GM12873 (cell line): ENCODE measurements around the gene SNX18.

Experiments
- TF ChIP-seq, protein P1 (sequence below): IDR thresholded peaks from 2 replicates; pipeline ENCODE4 v1.5.1; 2012; ENCODE audit warnings: low read depth, mild to moderate bottlenecking, moderate library complexity, low read length, control low read depth; ENCODE audit not compliant: insufficient read depth; ENCODE audit errors: missing control alignments

Gene SNX18

DNA sequence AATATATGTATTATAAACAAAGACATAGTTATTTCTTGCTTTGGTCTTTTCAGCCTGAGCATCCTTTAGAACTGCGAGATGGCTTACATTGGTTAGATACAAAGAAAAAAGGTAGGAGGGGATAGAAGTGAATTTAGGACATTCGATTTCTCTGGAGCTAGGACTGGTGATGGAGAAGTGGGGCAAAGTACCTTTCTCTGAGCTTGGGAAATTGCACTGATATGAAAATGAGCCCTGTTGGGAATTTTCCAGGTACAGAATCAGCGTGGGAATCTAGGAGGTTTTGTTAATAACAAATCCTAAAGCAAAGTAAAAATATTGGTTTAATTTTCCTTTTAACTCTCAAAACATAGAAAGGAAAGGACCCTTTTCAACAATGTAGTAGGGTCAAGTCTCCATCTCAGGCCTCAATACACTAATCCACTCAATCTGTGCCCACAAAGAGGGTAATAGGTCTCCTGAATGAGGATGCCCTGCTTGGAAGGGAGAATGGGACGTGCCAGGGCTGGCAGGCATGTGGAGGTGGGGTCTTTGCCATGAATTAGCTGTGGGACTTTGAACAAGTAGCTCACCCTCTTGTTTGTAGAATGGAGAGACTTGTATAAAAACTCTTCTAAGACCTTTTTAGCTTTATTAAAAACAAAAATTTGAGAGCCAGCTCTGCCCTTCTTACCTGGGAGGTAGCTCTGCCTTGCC is 17.7 kb downstream of the SNX18 start:
- TF ChIP-seq, protein P1, sequence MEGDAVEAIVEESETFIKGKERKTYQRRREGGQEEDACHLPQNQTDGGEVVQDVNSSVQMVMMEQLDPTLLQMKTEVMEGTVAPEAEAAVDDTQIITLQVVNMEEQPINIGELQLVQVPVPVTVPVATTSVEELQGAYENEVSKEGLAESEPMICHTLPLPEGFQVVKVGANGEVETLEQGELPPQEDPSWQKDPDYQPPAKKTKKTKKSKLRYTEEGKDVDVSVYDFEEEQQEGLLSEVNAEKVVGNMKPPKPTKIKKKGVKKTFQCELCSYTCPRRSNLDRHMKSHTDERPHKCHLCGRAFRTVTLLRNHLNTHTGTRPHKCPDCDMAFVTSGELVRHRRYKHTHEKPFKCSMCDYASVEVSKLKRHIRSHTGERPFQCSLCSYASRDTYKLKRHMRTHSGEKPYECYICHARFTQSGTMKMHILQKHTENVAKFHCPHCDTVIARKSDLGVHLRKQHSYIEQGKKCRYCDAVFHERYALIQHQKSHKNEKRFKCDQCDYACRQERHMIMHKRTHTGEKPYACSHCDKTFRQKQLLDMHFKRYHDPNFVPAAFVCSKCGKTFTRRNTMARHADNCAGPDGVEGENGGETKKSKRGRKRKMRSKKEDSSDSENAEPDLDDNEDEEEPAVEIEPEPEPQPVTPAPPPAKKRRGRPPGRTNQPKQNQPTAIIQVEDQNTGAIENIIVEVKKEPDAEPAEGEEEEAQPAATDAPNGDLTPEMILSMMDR, result no peak

DNA sequence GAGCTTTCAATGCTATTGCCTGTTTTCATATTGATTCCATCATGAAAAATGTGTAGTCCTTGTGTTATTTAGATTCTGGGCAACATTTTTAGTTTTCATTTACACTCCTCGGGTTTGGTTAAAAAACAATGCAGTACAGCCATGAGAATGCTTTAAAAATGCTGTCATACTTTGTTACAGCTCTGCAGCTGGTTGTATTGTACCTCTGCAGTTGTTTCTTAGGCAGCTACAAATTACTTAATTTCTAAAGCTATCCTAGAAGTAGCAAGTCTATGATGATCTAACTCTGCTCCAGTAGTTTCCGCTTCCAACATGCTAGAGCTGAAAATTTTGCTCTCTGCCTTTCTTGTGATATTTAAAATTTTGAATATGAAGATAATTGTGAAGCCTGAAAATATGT is 20.2 kb downstream of the SNX18 start:
- TF ChIP-seq, protein P1, result no peak

DNA sequence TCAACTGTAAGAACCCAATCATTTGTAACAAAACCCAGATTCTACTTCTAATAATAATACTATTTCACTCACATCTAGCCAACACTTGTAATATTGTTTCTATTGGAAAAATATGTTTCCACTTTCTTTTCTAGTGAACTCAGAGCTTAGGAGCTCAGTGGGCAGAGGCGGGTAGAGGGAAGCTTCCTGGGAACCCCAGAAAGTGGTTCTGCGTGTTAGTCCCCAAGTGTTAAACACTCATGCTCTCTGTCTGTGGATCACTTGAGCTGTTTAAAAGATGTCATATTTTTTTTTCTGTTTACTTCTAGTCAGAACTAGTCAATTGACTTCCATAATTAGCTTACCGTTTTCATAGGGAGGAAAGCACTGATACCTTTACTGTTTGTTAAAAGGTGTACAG is 20.6 kb downstream of the SNX18 start:
- TF ChIP-seq, protein P1, result no peak

DNA sequence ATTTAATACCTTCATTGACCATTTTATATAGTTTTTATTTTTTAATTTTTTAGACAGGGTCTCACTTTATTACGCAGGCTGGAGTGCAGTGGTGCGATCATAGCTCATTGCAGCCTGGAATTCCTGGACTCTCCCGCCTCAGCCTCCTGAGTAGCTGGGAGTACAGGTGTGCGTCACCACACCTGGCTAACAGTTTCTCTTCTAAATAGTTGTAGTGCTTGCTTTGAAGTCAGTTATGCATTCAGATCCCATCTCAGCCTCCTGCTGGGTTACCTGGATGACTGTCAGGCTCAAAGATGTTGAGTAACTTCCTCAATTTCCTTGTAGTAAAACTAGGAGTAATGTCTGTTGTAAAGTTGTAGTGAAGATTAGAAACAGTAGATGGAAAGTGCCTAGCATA is 21.4 kb downstream of the SNX18 start:
- TF ChIP-seq, protein P1, result no peak

DNA sequence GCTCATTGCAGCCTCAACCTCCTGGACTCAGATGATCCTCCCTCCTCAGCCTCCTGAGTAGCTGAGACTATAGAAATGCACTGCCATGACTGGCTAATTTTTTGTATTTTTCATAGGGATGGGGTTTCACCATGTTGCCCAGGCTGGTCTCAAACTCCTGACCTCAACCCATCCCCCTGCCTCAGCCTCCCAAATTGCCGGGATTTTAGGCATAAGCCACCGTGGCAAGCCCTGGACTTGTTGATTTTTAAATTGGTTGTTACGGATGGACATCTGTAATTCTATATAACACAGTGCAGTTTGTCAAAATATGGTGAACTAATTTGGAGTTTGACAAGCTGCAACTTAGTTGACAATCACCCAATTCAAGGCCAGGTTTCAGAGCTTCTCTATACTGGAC is 22.7 kb downstream of the SNX18 start:
- TF ChIP-seq, protein P1, result no peak

DNA sequence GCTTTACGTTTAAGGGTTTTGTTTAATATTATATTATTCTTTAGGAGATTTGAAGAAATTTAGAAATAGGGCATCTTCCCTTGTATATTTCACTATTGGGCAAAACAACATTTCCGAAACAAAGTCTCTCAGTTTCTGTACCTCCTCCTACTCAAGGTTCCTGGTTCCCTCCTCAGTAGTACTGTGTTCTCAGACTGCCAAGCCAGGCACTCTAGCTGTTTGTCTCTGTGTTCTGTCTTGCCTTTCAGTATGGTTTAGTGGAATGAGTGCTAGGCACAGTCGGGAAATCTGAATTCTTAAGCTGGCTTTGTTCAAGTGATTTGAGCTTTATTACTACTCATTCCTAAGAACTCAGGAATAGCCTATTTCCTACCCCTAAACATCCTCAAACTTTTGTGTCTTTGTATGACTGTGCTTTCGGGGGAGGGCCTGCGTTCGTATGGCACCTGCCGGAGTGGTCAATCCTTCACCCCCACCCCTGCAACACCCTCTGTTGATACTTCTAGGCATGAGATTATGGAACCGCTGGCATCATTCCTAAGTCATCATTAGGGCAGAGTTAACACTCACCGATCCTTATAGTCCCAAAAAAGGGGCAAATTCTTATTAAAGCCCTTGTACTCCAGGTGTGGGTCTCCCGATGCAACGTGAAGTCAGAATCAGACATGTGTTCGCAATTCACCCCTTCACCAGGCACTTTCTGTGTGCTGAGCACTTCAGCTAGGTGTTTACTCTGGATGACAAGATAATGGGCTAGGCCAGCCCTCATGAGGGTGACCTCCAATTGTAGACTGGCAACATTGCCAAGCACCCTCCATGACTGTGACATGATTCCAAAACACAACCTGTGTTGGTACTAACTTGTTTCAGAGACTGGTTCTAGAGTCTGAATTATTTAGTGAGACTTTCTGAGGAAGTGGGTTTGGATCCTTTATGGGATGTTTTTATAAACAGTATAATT is 24.5 kb downstream of the SNX18 start:
- TF ChIP-seq, protein P1, result no peak

DNA sequence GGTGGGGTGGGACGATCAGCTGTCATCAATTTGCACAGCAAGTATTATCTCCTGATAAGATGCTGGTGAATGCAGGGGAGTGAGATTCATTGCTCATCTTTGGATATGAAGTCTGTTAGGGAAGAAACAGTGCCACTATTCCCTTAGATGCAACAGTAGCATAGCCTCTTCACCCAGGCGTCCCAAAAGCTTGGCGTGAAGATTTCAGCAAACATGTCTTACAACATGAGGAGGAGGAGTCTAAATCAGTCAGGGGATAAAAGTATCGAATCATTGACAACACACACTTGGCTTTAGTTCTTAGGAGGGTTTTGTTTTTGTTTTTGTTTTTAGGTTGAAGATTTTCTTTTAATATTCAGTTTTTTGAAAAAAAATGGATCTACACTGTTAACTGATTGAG is 26.5 kb downstream of the SNX18 start:
- TF ChIP-seq, protein P1, result no peak
